CD4-positive, alpha-beta T cell treated with Interleukin-6 at 100 ng/mL for 8 hours (primary cell): ENCODE measurements around the gene OPN1SW.

Experiments used
- DNase-seq: peaks from one replicate; pipeline ENCODE4 v3.0.0-alpha.2; 2020; ENCODE audit warnings: mixed read lengths, low spot score

The OPN1SW gene

GRCh38 chr7:128758553-128758952, 17.0 kb downstream of the OPN1SW start:
- no peak for DNase-seq

- no peak for DNase-seq
Observed at GRCh38 chr7:128757203-128757602, 18.4 kb downstream of the OPN1SW start.

- no peak for DNase-seq
Observed at GRCh38 chr7:128755819-128756476, 19.6 kb downstream of the OPN1SW start.

- DNase-seq = no peak
Observed at GRCh38 chr7:128755075-128755818, 20.3 kb downstream of the OPN1SW start.

GRCh38 chr7:128752251-128752650, 23.3 kb downstream of the OPN1SW start:
- DNase-seq = no peak

GRCh38 chr7:128747327-128748079, 28.1 kb downstream of the OPN1SW start:
- no peak for DNase-seq

- DNase-seq = no peak
Observed at GRCh38 chr7:128745706-128746105, 29.9 kb downstream of the OPN1SW start.

GRCh38 chr7:128744366-128744905, 31.2 kb downstream of the OPN1SW start:
- no peak for DNase-seq

GRCh38 chr7:128743112-128743772, 32.4 kb downstream of the OPN1SW start:
- no peak for DNase-seq

- no peak for DNase-seq
Observed at GRCh38 chr7:128742206-128742605, 33.4 kb downstream of the OPN1SW start.

GRCh38 chr7:128741491-128741890, 34.1 kb downstream of the OPN1SW start:
- no peak for DNase-seq

- no peak for DNase-seq
Observed at GRCh38 chr7:128740996-128741395, 34.6 kb downstream of the OPN1SW start.

- no peak for DNase-seq
Observed at GRCh38 chr7:128739990-128740682, 35.5 kb downstream of the OPN1SW start.

- DNase-seq = peak; percentile 92
Observed at GRCh38 chr7:128739048-128739962, 36.3 kb downstream of the OPN1SW start, which contains the start of gene CALU. Gene CALU (plus strand): TSS chr7:128739359. CDS start chr7:128748584, 9,225 bp downstream.

- no peak for DNase-seq
Observed at GRCh38 chr7:128738570-128739047, 37.0 kb downstream of the OPN1SW start.

GRCh38 chr7:128737867-128738385, 37.7 kb downstream of the OPN1SW start:
- DNase-seq = no peak

GRCh38 chr7:128737441-128737840, 38.2 kb downstream of the OPN1SW start:
- no peak for DNase-seq

GRCh38 chr7:128735436-128735835, 40.2 kb downstream of the OPN1SW start:
- DNase-seq = no peak

- DNase-seq = no peak
Observed at GRCh38 chr7:128734890-128735289, 40.7 kb downstream of the OPN1SW start.

GRCh38 chr7:128733278-128733645, 42.3 kb downstream of the OPN1SW start:
- no peak for DNase-seq
